Suppressor macrophage (primary cell): ENCODE data around the gene PKD1L1.
A peak's percentile ranks its signal among the peaks of the same experiment; 100 is the strongest.

Experiments used
- DNase-seq, 4 experiments: peaks; one replicate each; pipeline ENCODE4 v3.0.0-alpha.2; 2020 to 2022

Gene PKD1L1

GRCh38 chr7:47787249-47788069 is 160.8 kb downstream of the PKD1L1 start:
- DNase-seq = no peak

- DNase-seq = peak; percentile 31 to 66 (median 54)
Observed at GRCh38 chr7:47786557-47787248, 161.6 kb downstream of the PKD1L1 start.

GRCh38 chr7:47785923-47786556 is 162.2 kb downstream of the PKD1L1 start:
- no peak for DNase-seq

GRCh38 chr7:47783456-47784223 is 164.6 kb downstream of the PKD1L1 start:
- peak in 2 of 4 experiments; percentile 17 to 30 for DNase-seq

- DNase-seq = no peak
Observed at GRCh38 chr7:47782792-47783191, 165.5 kb downstream of the PKD1L1 start.

- DNase-seq = no peak
Observed at GRCh38 chr7:47782022-47782421, 166.2 kb downstream of the PKD1L1 start.

- DNase-seq = no peak
Observed at GRCh38 chr7:47780555-47780954, 167.7 kb downstream of the PKD1L1 start.

GRCh38 chr7:47779341-47779771 is 168.9 kb downstream of the PKD1L1 start:
- DNase-seq = no peak

- no peak for DNase-seq
Observed at GRCh38 chr7:47778153-47778661, 170.1 kb downstream of the PKD1L1 start.

- DNase-seq = no peak
Observed at GRCh38 chr7:47777531-47778152, 170.6 kb downstream of the PKD1L1 start.

GRCh38 chr7:47776335-47776734 is 171.9 kb downstream of the PKD1L1 start:
- DNase-seq = no peak

GRCh38 chr7:47775238-47775637 is 173.0 kb downstream of the PKD1L1 start:
- no peak for DNase-seq

GRCh38 chr7:47772492-47772891 is 175.8 kb downstream of the PKD1L1 start:
- DNase-seq = no peak

- no peak for DNase-seq
Observed at GRCh38 chr7:47771990-47772360, 176.3 kb downstream of the PKD1L1 start.

- DNase-seq = no peak
Observed at GRCh38 chr7:47771336-47771989, 176.8 kb downstream of the PKD1L1 start.

- DNase-seq = no peak
Observed at GRCh38 chr7:47766126-47766525, 182.1 kb downstream of the PKD1L1 start.

GRCh38 chr7:47765373-47765979 is 182.8 kb downstream of the PKD1L1 start:
- DNase-seq = no peak

- no peak for DNase-seq
Observed at GRCh38 chr7:47764746-47765145, 183.5 kb downstream of the PKD1L1 start.

- no peak for DNase-seq
Observed at GRCh38 chr7:47763063-47763974, 184.9 kb downstream of the PKD1L1 start.

- DNase-seq = no peak
Observed at GRCh38 chr7:47762746-47763062, 185.6 kb downstream of the PKD1L1 start.
